HEK293 (cell line): ENCODE measurements around the gene APLP1.

Experiments used
- CTCF ChIA-PET: fragments of 350-600 bp; formaldehyde crosslinking; extraction: SDS; loops from one replicate; lab custom pipeline; 2021; ENCODE audit warnings: antibody characterized with exemption; lab: Yijun Ruan, JAX
- POLR2A ChIA-PET: fragments of 300-600 bp; formaldehyde crosslinking; extraction: SDS; loops from one replicate; lab custom pipeline; 2020; ENCODE audit warnings: antibody characterized with exemption, inconsistent platforms; lab: Yijun Ruan, JAX
- H3K27ac ChIP-seq: fragments of 200-500 bp; sonication (Bioruptor generic); 2 replicates; pipeline ENCODE4 v1.5.1; 2014; ENCODE audit warnings: low read depth, low read length, control low read depth, inconsistent platforms; ENCODE audit errors: extremely low read depth
- H3K36me3 ChIP-seq, 2 experiments: fragments of 200-500 bp in 1 of 2; sonication (Bioruptor generic) in 1 of 2; 1 replicate in 1 of 2; 2 replicates in 1 of 2; pipeline ENCODE4 v1.5.1; 2014 to 2017; ENCODE audit warnings: inconsistent platforms in 2 of 2, low read length in 2 of 2; ENCODE audit not compliant: control insufficient read depth in 2 of 2, insufficient read depth in 1 of 2
- H3K4me1 ChIP-seq: fragments of 200-500 bp; sonication (Bioruptor generic); 2 replicates; pipeline ENCODE4 v1.5.1; 2014; ENCODE audit warnings: mild to moderate bottlenecking, low read length, inconsistent platforms; ENCODE audit not compliant: control insufficient read depth, insufficient read depth
- H3K4me3 ChIP-seq: 2 replicates; pipeline ENCODE4 v1.5.1; 2011; ENCODE audit warnings: low read depth, mild to moderate bottlenecking, control low read depth, low read length, moderate library complexity
- H3K9me3 ChIP-seq: fragments of 200-500 bp; sonication (Bioruptor generic); 2 replicates; pipeline ENCODE4 v1.5.1; 2014; ENCODE audit warnings: low read depth, low read length, inconsistent platforms; ENCODE audit not compliant: control insufficient read depth, insufficient read depth
- BCL11A ChIP-seq: fragments of 450-650 bp; formaldehyde crosslinking; IDR thresholded peaks from 2 replicates; pipeline ENCODE4 v1.5.1; 2016; ENCODE audit warnings: low read depth, missing biosample characterization, missing genetic modification characterization
- EGR2 ChIP-seq: fragments of 450-650 bp; formaldehyde crosslinking; IDR thresholded peaks from 2 replicates; pipeline ENCODE4 v1.5.1; 2016; ENCODE audit warnings: low read depth, missing biosample characterization, missing genetic modification characterization
- GLIS1 ChIP-seq: fragments of 450-650 bp; formaldehyde crosslinking; IDR thresholded peaks from 2 replicates; pipeline ENCODE4 v1.5.1; 2016; ENCODE audit warnings: missing biosample characterization, missing genetic modification characterization
- GLIS2 ChIP-seq: fragments of 450-650 bp; formaldehyde crosslinking; IDR thresholded peaks from 2 replicates; pipeline ENCODE4 v1.5.1; 2016; ENCODE audit warnings: missing biosample characterization, missing genetic modification characterization
- IKZF3 ChIP-seq: fragments of 450-650 bp; IDR thresholded peaks from 2 replicates; pipeline ENCODE4 v1.5.0; 2018; ENCODE audit warnings: missing biosample characterization, mild to moderate bottlenecking, missing genetic modification characterization, moderate library complexity
- KLF10 ChIP-seq: fragments of 450-650 bp; IDR thresholded peaks from 2 replicates; pipeline ENCODE4 v1.5.1; 2018; ENCODE audit warnings: missing biosample characterization, mild to moderate bottlenecking, missing genetic modification characterization
- OSR2 ChIP-seq: fragments of 450-650 bp; formaldehyde crosslinking; IDR thresholded peaks from 2 replicates; pipeline ENCODE4 v1.5.1; 2016; ENCODE audit warnings: missing biosample characterization, missing genetic modification characterization
- SCRT1 ChIP-seq: fragments of 450-650 bp; formaldehyde crosslinking; IDR thresholded peaks from 2 replicates; pipeline ENCODE4 v1.5.1; 2016; ENCODE audit warnings: missing biosample characterization, missing genetic modification characterization, borderline replicate concordance
- ZBTB1 ChIP-seq: fragments of 450-650 bp; formaldehyde crosslinking; IDR thresholded peaks from 2 replicates; pipeline ENCODE4 v1.5.1; 2016; ENCODE audit warnings: missing biosample characterization, missing genetic modification characterization
- ZBTB20 ChIP-seq: fragments of 450-650 bp; formaldehyde crosslinking; IDR thresholded peaks from 2 replicates; pipeline ENCODE4 v1.5.1; 2016; ENCODE audit warnings: missing biosample characterization, missing genetic modification characterization
- ZBTB21 ChIP-seq: fragments of 450-650 bp; formaldehyde crosslinking; IDR thresholded peaks from 2 replicates; pipeline ENCODE4 v1.5.1; 2017; ENCODE audit warnings: missing biosample characterization, missing genetic modification characterization
- ZBTB6 ChIP-seq: fragments of 450-650 bp; formaldehyde crosslinking; IDR thresholded peaks from 2 replicates; pipeline ENCODE4 v1.5.1; 2017; ENCODE audit warnings: missing biosample characterization, missing genetic modification characterization
- ZFP3 ChIP-seq: fragments of 450-650 bp; formaldehyde crosslinking; IDR thresholded peaks from 2 replicates; pipeline ENCODE4 v1.5.1; 2016; ENCODE audit warnings: low read depth, missing biosample characterization, missing genetic modification characterization
- ZFP69B ChIP-seq: fragments of 450-650 bp; formaldehyde crosslinking; IDR thresholded peaks from 2 replicates; pipeline ENCODE4 v1.5.1; 2016; ENCODE audit warnings: missing biosample characterization, missing genetic modification characterization
- ZNF112 ChIP-seq: fragments of 450-650 bp; formaldehyde crosslinking; IDR thresholded peaks from 2 replicates; pipeline ENCODE4 v1.5.0; 2017; ENCODE audit warnings: missing biosample characterization, missing genetic modification characterization
- ZNF16 ChIP-seq: fragments of 450-650 bp; formaldehyde crosslinking; IDR thresholded peaks from 2 replicates; pipeline ENCODE4 v1.5.1; 2016; ENCODE audit warnings: low read depth, missing biosample characterization, missing genetic modification characterization
- ZNF175 ChIP-seq: fragments of 450-650 bp; formaldehyde crosslinking; IDR thresholded peaks from 2 replicates; pipeline ENCODE4 v1.5.1; 2016; ENCODE audit warnings: missing biosample characterization, missing genetic modification characterization
- ZNF202 ChIP-seq: fragments of 450-650 bp; formaldehyde crosslinking; IDR thresholded peaks from 2 replicates; pipeline ENCODE4 v1.5.1; 2016; ENCODE audit warnings: missing biosample characterization, missing genetic modification characterization, borderline replicate concordance
- ZNF24 ChIP-seq: fragments of 450-650 bp; formaldehyde crosslinking; IDR thresholded peaks from 2 replicates; pipeline ENCODE4 v1.5.1; 2016; ENCODE audit warnings: missing biosample characterization, missing genetic modification characterization
- ZNF248 ChIP-seq: fragments of 450-650 bp; formaldehyde crosslinking; IDR thresholded peaks from 2 replicates; pipeline ENCODE4 v1.5.1; 2017; ENCODE audit warnings: missing biosample characterization, missing genetic modification characterization
- ZNF37A ChIP-seq: fragments of 450-650 bp; IDR thresholded peaks from 2 replicates; pipeline ENCODE4 v1.5.1; 2018; ENCODE audit warnings: missing biosample characterization, missing genetic modification characterization
- ZNF391 ChIP-seq: fragments of 450-650 bp; formaldehyde crosslinking; IDR thresholded peaks from 2 replicates; pipeline ENCODE4 v1.5.1; 2016; ENCODE audit warnings: low read depth, missing biosample characterization, missing genetic modification characterization, borderline replicate concordance
- ZNF398 ChIP-seq: fragments of 450-650 bp; formaldehyde crosslinking; IDR thresholded peaks from 2 replicates; pipeline ENCODE4 v1.5.1; 2017; ENCODE audit warnings: missing biosample characterization, missing genetic modification characterization
- ZNF416 ChIP-seq: fragments of 450-650 bp; formaldehyde crosslinking; IDR thresholded peaks from 2 replicates; pipeline ENCODE4 v1.5.1; 2016; ENCODE audit warnings: missing biosample characterization, missing genetic modification characterization
- ZNF423 ChIP-seq: fragments of 450-650 bp; formaldehyde crosslinking; IDR thresholded peaks from 2 replicates; pipeline ENCODE4 v1.5.1; 2016; ENCODE audit warnings: missing biosample characterization, missing genetic modification characterization
- ZNF426 ChIP-seq: fragments of 450-650 bp; formaldehyde crosslinking; IDR thresholded peaks from 2 replicates; pipeline ENCODE4 v1.5.1; 2017; ENCODE audit warnings: missing biosample characterization, missing genetic modification characterization, mild to moderate bottlenecking, inconsistent platforms, moderate library complexity
- ZNF514 ChIP-seq: fragments of 450-650 bp; formaldehyde crosslinking; IDR thresholded peaks from 2 replicates; pipeline ENCODE4 v1.5.1; 2016; ENCODE audit warnings: missing biosample characterization, missing genetic modification characterization
- ZNF529 ChIP-seq: fragments of 450-650 bp; formaldehyde crosslinking; IDR thresholded peaks from 2 replicates; pipeline ENCODE4 v1.5.1; 2017; ENCODE audit warnings: missing genetic modification characterization, missing biosample characterization; ENCODE audit not compliant: insufficient replicate concordance
- ZNF549 ChIP-seq: fragments of 450-650 bp; IDR thresholded peaks from 2 replicates; pipeline ENCODE4 v1.5.1; 2018; ENCODE audit warnings: missing biosample characterization, missing genetic modification characterization, mild to moderate bottlenecking, inconsistent platforms, moderate library complexity
- ZNF561 ChIP-seq: fragments of 450-650 bp; IDR thresholded peaks from 2 replicates; pipeline ENCODE4 v1.5.1; 2018; ENCODE audit warnings: missing biosample characterization, missing genetic modification characterization, borderline replicate concordance
- ZNF571 ChIP-seq: fragments of 450-650 bp; formaldehyde crosslinking; IDR thresholded peaks from 2 replicates; pipeline ENCODE4 v1.5.0; 2017; ENCODE audit warnings: missing biosample characterization, missing genetic modification characterization
- ZNF580 ChIP-seq: fragments of 450-650 bp; formaldehyde crosslinking; IDR thresholded peaks from 2 replicates; pipeline ENCODE4 v1.5.1; 2016; ENCODE audit warnings: missing biosample characterization, missing genetic modification characterization
- ZNF76 ChIP-seq: fragments of 450-650 bp; formaldehyde crosslinking; IDR thresholded peaks from 2 replicates; pipeline ENCODE4; 2016; ENCODE audit warnings: low read depth, missing biosample characterization, missing genetic modification characterization, borderline replicate concordance
- ZNF768 ChIP-seq: fragments of 450-650 bp; formaldehyde crosslinking; IDR thresholded peaks from 2 replicates; pipeline ENCODE4 v1.5.1; 2018; ENCODE audit warnings: missing biosample characterization, mild to moderate bottlenecking, missing genetic modification characterization
- ZNF776 ChIP-seq: fragments of 450-650 bp; formaldehyde crosslinking; IDR thresholded peaks from 2 replicates; pipeline ENCODE4 v1.5.0; 2017; ENCODE audit warnings: missing biosample characterization, missing genetic modification characterization, borderline replicate concordance
- ZNF837 ChIP-seq: fragments of 450-650 bp; formaldehyde crosslinking; IDR thresholded peaks from 2 replicates; pipeline ENCODE4 v1.5.1; 2016; ENCODE audit warnings: missing biosample characterization, missing genetic modification characterization

APLP1 gene

GRCh38 chr19:35919306-35919705, 50.9 kb downstream of the APLP1 start:
- no peaks in the 10 kb centered on the region; a peak in 1 of 3 replicates for H3K36me3 ChIP-seq
- ChIA-PET POLR2A (no interaction called here), CTCF (no interaction called here)
- no peaks in the 10 kb centered on the region for H3K9me3 ChIP-seq
- H3K4me1 ChIP-seq = no peaks in the 10 kb centered on the region
- TF ChIP-seq ZNF76 (tag by site-specific recombination) = no peak
- no peak for TF ChIP-seq GLIS1 (tag by site-specific recombination)
- no peak for TF ChIP-seq ZNF398 (tag by site-specific recombination)
- no peak for TF ChIP-seq BCL11A (tag by site-specific recombination)
- TF ChIP-seq ZNF768 = no peak
- no peak for TF ChIP-seq ZFP3 (tag by site-specific recombination)
- no peak for TF ChIP-seq GLIS2 (tag by site-specific recombination)
- TF ChIP-seq ZNF776 = no peak
- no peak for TF ChIP-seq OSR2 (tag by site-specific recombination)
- TF ChIP-seq ZNF549 = no peak
- no peak for TF ChIP-seq ZNF24 (tag by site-specific recombination)
- TF ChIP-seq ZNF423 (tag by site-specific recombination) = no peak
- H3K4me3 ChIP-seq = no peak overlapping the region
- H3K27ac ChIP-seq = no peak overlapping the region

GRCh38 chr19:35921012-35921411, 52.6 kb downstream of the APLP1 start:
- ChIA-PET CTCF (interaction anchor here (0.6 to 2.0 kb wide), 4 partner anchors 10 to 51 kb away, joined by 4 to 8 read pairs (median 6); no protein-coding TSS in a partner anchor), POLR2A (interaction anchor here (0.6 to 2.5 kb wide), 2 partner anchors 10 to 209 kb away, joined by 5 to 9 read pairs; no protein-coding TSS in a partner anchor)
- H3K4me1 ChIP-seq = no peaks in the 10 kb centered on the region
- peaks cover 0 to 4% of the 10 kb centered on the region in 2 experiments; a peak in 1 of 3 replicates for H3K36me3 ChIP-seq
- peaks cover 12% of the 10 kb centered on the region for H3K9me3 ChIP-seq
- no peak overlapping the region for H3K27ac ChIP-seq
- H3K4me3 ChIP-seq = no peak overlapping the region
- TF ChIP-seq ZBTB21 (tag by site-specific recombination) (peak; percentile 60), ZNF202 (tag by site-specific recombination) (peak; percentile 90; the same call in 1 of the 2 replicates), IKZF3 (tag by site-specific recombination) (no peak), ZBTB6 (tag by site-specific recombination) (no peak), ZNF580 (tag by site-specific recombination) (peak; percentile 56), ZNF16 (tag by site-specific recombination) (no peak), ZNF426 (tag by site-specific recombination) (peak; percentile 87), KLF10 (no peak), ZNF514 (tag by site-specific recombination) (peak; percentile 97; the same call in 1 of the 2 replicates), ZNF37A (tag by site-specific recombination) (no peak), ZBTB1 (tag by site-specific recombination) (peak; percentile 55; the same call in 1 of the 2 replicates), ZNF391 (no peak), ZNF416 (tag by site-specific recombination) (no peak), ZNF561 (tag by site-specific recombination) (no peak), SCRT1 (tag by site-specific recombination) (no peak), ZNF768 (no peak), ZNF837 (tag by site-specific recombination) (no peak), EGR2 (tag by site-specific recombination) (no peak), ZNF776 (no peak), ZNF112 (tag by site-specific recombination) (no peak), ZFP69B (tag by site-specific recombination) (no peak), ZNF175 (no peak), ZNF248 (tag by site-specific recombination) (no peak), ZNF571 (no peak), ZBTB20 (tag by site-specific recombination) (no peak), ZNF529 (tag by site-specific recombination) (no peak)
